ENCODE results near the gene TEX30. TPM values are rescaled to one million over a fixed set of nuclear protein-coding genes. Genes with fewer than 3 reads are reported as not detected.

TEX30 gene
- total RNA-seq, 4 donors from 2014 or later, result 5.1 to 12.5 (median 8.0) TPM

DNA sequence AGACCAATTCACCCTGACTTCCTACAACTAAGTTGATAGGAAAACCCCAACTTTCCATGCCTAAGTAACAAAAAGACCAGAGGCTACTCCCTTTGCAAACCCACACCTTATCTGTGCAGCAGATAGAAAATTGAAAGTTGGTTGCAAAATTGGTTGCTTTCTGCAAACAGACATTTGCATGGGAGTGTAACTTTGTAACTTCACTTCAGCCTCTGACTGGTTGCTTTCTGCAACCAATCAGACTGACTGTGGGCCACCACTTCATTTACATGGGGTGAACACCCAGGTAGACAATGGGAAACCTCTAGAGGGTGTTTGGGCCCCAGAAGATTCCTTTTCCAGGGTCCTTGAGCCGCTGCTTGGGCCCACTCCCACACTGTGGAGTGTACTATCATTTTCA is 9.8 kb downstream of the TEX30 start:
- Histone ChIP-seq H3K36me3 (peaks cover 0 to 26% (median 9%) of the 10 kb centered on the region in 4 donors), H3K9me3 (no peaks in the 10 kb centered on the region), H3K27ac (replicated peaks in 1 of 4) (no peak overlapping the region), H3K27me3 (no peaks in the 10 kb centered on the region), H3K4me3 (no peak overlapping the region), H3K4me1 (no peaks in the 10 kb centered on the region)
- TF ChIP-seq CTCF (IDR thresholded peaks at IDR 0.05), result no peak
- TF ChIP-seq POLR2AphosphoS5 (IDR thresholded peaks at IDR 0.05), result no peak
- TF ChIP-seq POLR2A (IDR thresholded peaks at IDR 0.05; ENCODE audit: low read depth), result no peak
- no peak for TF ChIP-seq EP300 (IDR thresholded peaks at IDR 0.05)
- DNase-seq (ENCODE audit: extremely low spot score), result no peak
- WGBS, result 86% methylated on average over 1 of the region's 1 CpG
- intact Hi-C loops (cut with DNase I), result no loop called here

DNA sequence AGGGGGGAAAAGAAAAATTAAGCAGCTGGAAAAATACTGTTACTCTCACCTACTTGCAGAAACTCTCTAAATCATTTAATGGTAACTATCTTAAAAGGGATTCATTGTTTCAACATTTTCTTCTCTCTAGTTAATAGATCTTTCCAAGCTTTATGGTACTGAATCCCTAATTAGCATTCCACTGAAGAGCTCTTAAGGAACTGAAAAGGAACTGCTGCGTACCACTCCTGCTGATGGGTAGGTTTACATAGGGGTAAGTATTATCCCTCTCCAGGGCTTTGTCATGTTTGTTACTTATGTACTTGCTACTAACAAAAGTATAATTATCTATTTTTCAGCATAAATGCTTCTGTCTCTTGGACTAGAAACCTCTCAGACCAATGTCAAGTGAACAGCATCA is 12.5 kb downstream of the TEX30 start:
- H3K4me1 ChIP-seq, result no peaks in the 10 kb centered on the region
- intact Hi-C loops (cut with DNase I), result no loop called here
- no peaks in the 10 kb centered on the region for H3K9me3 ChIP-seq
- no peak overlapping the region for H3K27ac ChIP-seq (replicated peaks in 1 of 4)
- DNase-seq (ENCODE audit: extremely low spot score), result no peak
- TF ChIP-seq CTCF (IDR thresholded peaks at IDR 0.05), result no peak
- TF ChIP-seq POLR2A (IDR thresholded peaks at IDR 0.05; ENCODE audit: low read depth), result no peak
- TF ChIP-seq EP300 (IDR thresholded peaks at IDR 0.05), result no peak
- no peak for TF ChIP-seq POLR2AphosphoS5 (IDR thresholded peaks at IDR 0.05)
- WGBS, result 76% methylated on average over 1 of the region's 1 CpG
- H3K27me3 ChIP-seq, result no peaks in the 10 kb centered on the region
- peaks cover 0 to 9% (median 5%) of the 10 kb centered on the region in 4 donors for H3K36me3 ChIP-seq
- H3K4me3 ChIP-seq, result no peak overlapping the region

DNA sequence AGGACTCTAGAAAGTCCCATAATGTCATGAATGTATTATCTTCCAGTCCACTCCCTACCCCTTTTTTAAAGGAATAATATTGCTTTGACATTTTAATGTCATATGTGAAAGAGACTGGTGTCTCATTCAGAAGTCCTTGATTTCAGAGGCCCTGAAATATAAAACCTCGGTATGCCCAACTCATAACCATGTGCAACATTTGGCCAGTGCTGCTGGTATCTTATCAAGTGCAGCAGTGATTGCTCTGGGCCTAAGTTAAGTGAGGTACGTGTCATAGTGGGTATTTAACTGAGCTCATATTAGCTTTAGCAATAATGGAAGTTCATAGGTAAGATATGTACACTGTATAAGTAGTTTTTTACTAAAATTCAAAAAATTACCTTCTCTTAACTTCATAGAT is 14.7 kb downstream of the TEX30 start:
- Histone ChIP-seq H3K9me3 (no peaks in the 10 kb centered on the region), H3K4me3 (no peak overlapping the region), H3K27ac (replicated peaks in 1 of 4) (no peak overlapping the region), H3K27me3 (no peaks in the 10 kb centered on the region), H3K4me1 (no peaks in the 10 kb centered on the region), H3K36me3 (no peaks in the 10 kb centered on the region)
- WGBS, result 92% methylated on average over 2 of the region's 2 CpGs
- no peak for DNase-seq (ENCODE audit: extremely low spot score)
- TF ChIP-seq POLR2A (IDR thresholded peaks at IDR 0.05; ENCODE audit: low read depth) (no peak), POLR2AphosphoS5 (IDR thresholded peaks at IDR 0.05) (no peak), CTCF (IDR thresholded peaks at IDR 0.05) (no peak), EP300 (IDR thresholded peaks at IDR 0.05) (no peak)
- intact Hi-C loops (cut with DNase I), result no loop called here

DNA sequence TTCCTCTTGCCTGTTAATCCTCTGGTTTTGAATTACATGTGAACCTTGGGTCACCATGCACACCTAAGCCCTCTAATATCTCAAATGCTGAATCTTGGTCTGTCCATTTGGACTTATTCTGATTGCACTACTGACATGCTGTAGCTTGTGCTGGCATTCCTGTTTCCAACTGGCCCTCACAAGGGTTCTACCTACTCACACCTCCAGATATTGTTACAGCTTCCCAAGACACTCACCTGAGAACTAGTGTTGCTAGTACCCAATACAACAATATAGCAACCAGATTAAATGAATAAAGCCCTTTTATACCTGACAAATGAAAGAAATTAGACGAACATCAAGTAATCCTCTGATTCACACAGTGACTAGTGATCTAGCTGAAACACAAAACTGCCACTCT is 16.6 kb downstream of the TEX30 start:
- no peaks in the 10 kb centered on the region for H3K9me3 ChIP-seq
- WGBS, result 83% methylated on average over 1 of the region's 1 CpG
- no peak overlapping the region for H3K4me3 ChIP-seq
- no peaks in the 10 kb centered on the region for H3K36me3 ChIP-seq
- H3K4me1 ChIP-seq, result no peaks in the 10 kb centered on the region
- H3K27me3 ChIP-seq, result no peaks in the 10 kb centered on the region
- no peak for DNase-seq (ENCODE audit: extremely low spot score)
- intact Hi-C loops (cut with DNase I), result no loop called here
- H3K27ac ChIP-seq (replicated peaks in 1 of 4), result no peak overlapping the region
- TF ChIP-seq POLR2AphosphoS5 (IDR thresholded peaks at IDR 0.05) (no peak), POLR2A (IDR thresholded peaks at IDR 0.05; ENCODE audit: low read depth) (no peak), EP300 (IDR thresholded peaks at IDR 0.05) (no peak), CTCF (IDR thresholded peaks at IDR 0.05) (no peak)

GRCh38 chr13:102751886-102752285 is 21.7 kb downstream of the TEX30 start:
- no peaks in the 10 kb centered on the region for H3K36me3 ChIP-seq
- H3K27me3 ChIP-seq, result no peaks in the 10 kb centered on the region
- H3K27ac ChIP-seq (replicated peaks in 1 of 4), result no peak overlapping the region
- H3K4me3 ChIP-seq, result no peak overlapping the region
- WGBS, result 95% methylated on average over 3 of the region's 3 CpGs
- TF ChIP-seq EP300 (IDR thresholded peaks at IDR 0.05), result no peak
- intact Hi-C loops (cut with DNase I), result no loop called here
- H3K9me3 ChIP-seq, result peaks cover 0 to 12% (median 2%) of the 10 kb centered on the region in 4 donors
- H3K4me1 ChIP-seq, result no peaks in the 10 kb centered on the region
- DNase-seq (ENCODE audit: extremely low spot score), result no peak
